ENCODE measurements around the gene GPR34.
A peak's percentile ranks its signal among the peaks of the same experiment; 100 is the strongest.
"Not testable (repeated sequence)": the region's sequence is repeated elsewhere in the genome, so short reads cannot be mapped to it uniquely, and the experiment has no call there.

The GPR34 gene

DNA sequence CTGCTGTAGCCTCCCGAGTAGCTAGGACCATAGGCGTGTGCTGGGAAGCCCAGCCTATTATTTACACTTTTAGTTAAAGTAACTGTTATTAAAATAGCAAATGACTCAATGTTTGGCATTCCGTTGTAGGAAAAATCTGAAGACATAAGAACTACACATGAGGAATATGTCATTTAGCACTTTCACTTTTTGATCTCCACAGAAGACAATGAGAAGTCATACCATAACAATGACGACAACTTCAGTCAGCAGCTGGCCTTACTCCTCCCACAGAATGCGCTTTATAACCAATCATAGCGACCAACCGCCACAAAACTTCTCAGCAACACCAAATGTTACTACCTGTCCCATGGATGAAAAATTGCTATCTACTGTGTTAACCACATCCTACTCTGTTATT is 6.7 kb downstream of the GPR34 start:
- DNase-seq = peak; percentile 1

DNA sequence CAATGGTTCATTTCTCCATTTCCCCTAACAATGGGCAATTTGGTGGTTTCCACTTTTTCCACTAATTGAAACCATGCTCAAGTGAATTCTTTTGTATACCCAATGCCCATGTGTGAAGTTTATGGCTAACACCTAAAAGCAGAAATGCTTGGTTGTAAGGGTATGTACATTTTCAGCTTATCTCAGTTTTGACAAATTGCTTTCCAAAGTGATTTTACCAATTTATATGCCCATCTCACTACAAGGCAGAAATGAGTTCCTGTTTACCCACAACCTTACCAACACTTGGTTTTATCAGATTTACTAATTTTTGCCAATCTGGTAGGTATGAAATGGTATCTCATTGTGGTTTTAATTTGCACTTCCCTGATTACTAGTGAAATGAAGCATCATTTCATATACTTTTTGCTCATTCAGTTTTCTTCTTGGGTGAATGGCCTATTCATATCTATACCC is 14.8 kb downstream of the GPR34 start:
- DNase-seq = no peak

DNA sequence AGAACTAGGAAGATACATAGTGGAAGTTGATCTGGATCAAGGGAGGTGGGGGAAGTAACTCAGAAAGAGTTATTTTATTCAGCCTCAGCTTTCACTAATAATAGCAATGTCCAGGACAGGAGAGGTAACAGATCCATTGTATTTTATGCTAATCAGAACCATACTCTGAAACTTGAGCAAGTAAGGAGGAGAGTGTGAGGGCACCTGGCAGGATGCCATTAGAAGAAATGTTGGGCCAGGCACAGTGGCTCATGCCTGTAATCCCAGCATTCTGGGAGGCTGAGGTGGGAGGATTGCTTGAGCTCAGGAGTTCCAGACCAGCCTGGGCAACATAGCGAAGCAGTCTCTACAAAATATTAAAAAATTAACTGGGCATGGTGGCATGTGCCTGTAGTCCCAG is 16.3 kb downstream of the GPR34 start:
- no peak for DNase-seq

DNA sequence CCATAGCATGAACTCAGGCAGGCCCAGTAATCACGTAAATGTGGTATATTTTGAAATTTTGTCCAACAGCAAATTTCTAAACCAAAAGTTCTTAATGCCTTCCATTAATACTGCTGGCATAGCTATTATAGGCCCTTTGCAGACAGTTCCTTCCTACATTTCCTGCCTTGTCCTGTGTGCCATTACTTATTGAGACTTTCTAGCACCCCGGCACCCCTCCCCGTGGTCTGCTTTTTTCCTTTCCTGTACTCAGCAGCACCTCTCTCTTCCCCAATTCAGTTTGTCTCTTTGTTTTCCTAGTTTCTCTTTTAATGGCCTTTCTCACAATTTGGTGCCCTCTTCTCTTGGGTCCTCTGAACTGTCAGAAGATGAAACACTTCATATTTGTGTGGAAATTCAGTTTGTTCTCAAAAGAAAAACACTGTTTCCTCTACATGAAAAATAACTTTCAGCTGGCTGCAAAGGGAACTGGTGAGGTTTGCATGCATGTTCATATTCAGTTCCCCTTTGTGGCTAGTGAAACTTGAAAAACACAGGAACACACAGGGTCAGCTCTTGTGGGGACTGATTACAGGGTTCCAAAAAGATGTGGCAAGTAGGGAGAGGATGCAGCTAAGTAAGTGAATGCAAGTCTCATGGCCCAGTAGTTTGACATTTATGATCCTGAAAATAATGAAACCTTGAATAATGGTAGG is 17.1 kb downstream of the GPR34 start:
- no peak for DNase-seq

GRCh38 chrX:41707218-41707617 is 18.4 kb downstream of the GPR34 start:
- DNase-seq = no peak

- DNase-seq = no peak
Measured at GRCh38 chrX:41708486-41708885, 19.7 kb downstream of the GPR34 start.

GRCh38 chrX:41711021-41711667 is 22.4 kb downstream of the GPR34 start:
- no peak for DNase-seq

GRCh38 chrX:41716222-41716621 is 27.4 kb downstream of the GPR34 start:
- DNase-seq = no peak

DNA sequence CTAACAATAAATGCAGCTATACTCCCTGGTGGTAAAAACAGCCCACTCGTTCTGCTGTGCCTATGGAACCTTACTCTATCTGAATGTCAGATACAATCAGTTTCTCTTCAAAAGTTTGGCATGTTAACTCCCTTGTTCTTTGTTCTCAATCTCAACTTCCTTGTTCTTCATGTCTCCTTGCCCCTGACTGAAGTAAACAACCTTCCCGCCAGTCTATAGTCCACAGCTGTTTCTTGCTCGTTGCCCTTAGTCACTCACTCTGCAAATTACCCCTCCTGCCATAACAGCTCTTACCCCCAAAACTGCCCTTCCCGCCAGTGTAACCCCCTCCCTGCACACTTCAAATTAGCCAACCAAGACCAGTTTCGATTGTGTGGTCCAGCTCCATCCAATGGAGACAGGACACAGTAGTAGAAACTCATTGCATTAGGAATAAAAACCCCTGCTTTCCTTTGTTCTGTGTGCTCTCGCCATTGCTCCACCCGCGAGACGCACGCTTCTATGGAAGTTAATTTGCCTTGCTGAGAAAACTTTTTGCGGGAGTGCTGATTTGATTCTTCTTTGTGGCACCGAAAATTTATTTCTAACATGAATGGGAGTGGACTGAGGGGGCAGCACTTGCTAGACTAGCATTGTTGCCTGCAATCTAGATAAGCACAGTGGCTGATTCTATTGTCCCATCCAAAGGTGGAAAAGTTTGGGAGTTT is 28.1 kb downstream of the GPR34 start:
- no peak for DNase-seq

- no peak for DNase-seq
Measured at GRCh38 chrX:41718481-41719235, 29.9 kb downstream of the GPR34 start.

GRCh38 chrX:41719610-41720009 is 30.8 kb downstream of the GPR34 start:
- not testable (repeated sequence) for DNase-seq

DNA sequence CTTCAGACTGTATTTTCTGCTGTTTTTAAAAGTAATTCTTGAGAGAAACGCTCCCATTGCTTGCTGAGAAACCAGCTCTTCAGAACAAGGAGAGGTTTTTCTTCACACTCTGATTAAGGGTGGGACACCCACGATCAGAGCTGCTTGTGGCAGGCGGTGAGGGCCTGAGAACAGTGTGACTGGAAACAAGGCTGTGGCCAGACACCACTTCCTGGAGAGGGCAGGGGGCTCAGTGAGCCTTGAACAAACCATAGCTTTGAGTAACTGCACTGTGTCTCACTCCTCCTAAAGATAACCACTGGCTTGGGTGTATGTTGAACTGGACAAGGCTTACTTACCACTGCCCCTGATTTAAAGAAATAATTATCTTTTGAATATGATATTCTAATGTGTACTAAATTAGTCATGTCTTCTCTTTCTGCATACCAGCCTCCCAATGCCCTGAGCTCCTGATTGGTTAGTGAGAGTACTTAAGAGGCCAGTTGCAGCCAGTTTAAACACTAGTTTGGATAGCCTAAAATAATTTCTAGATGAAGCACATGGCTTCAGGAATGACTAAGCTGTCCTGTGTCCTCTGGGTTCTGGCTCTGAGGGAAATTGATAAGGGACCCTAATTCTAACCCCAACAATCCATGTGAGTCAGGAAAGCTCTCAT is 31.5 kb downstream of the GPR34 start:
- peak; percentile 38 for DNase-seq

GRCh38 chrX:41721590-41721989 is 32.8 kb downstream of the GPR34 start:
- DNase-seq = no peak

DNA sequence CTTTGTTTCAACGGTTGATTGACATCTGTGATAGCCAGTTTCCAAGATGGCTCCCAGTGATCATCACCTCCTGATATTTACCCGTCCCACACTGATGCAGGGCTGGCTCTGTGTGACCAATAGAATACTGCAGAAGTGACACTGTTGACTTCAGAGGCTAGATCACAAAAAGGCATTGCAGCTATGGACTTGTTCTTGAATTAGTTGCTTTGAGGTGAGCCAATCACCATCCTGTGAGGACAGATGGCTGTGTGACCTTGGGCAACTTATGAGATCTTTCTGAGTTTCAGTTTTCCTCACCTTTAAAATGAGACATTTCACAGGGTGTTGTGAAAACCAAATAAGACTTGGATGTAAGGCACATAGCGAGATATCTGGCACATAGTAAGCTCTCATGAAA is 33.4 kb downstream of the GPR34 start:
- DNase-seq = no peak

- DNase-seq = no peak
Measured at GRCh38 chrX:41722816-41723618, 34.2 kb downstream of the GPR34 start.

DNA sequence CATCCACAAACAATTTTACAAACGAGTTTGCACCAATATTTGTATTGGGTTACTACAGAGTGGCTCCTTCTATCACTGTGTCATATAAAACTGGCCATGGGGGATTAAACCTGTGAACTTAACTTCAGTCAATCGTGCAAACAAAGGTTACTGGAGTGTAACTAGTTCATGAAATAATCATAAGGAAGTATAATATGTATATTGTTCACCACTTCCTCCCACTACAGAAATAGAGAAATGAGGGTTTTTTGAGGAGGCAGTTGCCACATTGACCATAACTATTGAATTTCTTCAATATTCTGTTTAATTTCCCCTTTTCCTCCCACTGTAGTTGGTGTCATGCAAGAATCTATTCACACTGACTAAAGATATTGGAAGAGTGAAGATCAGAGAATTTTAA is 35.1 kb downstream of the GPR34 start, which contains the start of gene GPR82:
TSS of gene GPR82 (plus strand) at position 356 of the 400 bp plus-strand sequence. CDS start 2,846 bp downstream, outside the sequence.
- DNase-seq = no peak

GRCh38 chrX:41728125-41728524 is 39.4 kb downstream of the GPR34 start:
- DNase-seq = no peak

DNA sequence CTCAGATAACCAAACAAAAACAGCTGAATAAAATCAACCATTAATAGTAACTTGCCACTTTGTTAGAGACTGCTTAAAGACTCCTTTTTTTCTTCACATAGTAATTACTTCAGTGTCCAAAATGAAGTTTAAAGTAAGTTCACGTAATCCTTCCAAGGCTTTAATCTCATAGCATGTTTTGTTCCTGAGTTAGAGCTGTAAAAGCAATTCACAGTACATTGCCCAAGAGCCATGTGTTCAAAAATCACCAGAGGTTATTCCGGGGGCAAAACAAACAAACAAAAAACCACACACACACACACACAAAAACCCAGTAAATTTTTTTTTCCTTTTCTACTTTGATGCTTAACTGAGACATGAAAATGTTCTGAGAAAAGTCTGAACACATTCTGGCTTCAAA is 41.3 kb downstream of the GPR34 start:
- DNase-seq = no peak

DNA sequence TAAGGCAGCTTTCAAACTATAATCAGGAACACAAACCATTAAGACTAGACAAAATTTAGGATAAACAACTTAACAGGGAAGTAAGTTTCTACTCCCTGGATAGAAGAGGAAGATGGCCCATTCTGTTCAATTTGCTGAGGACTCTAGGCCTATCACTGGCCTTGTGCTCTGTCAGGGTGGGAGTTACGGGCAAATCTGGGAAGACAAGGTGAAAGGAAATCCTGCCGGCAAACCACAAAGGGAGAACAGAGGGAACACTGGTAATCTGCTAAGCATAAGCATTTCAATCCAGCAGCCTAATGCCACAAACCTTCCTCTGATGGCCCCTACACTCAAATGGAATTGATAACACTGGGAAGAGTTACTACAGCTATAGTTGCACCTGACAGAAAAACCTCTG is 43.5 kb downstream of the GPR34 start:
- no peak for DNase-seq

GRCh38 chrX:41733939-41734338 is 45.2 kb downstream of the GPR34 start:
- DNase-seq = no peak

GRCh38 chrX:41734530-41734929 is 45.8 kb downstream of the GPR34 start:
- DNase-seq = no peak

DNA sequence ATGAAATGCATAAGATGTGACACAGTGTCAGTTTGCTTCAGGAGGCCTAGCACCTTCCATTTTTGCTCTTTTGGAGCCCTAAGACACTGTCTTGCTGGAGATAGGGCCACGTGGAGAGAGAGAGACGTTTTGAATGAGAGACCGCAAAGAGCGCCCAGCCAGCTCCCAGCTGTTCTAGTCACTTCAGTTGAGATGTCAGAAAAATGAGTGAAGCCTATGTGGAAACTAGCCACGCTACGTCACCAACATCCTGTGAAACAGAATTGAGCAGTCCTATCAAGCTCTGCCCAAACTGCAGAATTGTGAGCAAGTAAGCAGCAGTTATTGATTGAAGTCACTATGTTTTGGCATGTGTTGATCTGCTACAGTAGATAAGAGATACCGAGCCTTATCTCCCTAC is 48.3 kb downstream of the GPR34 start:
- peak; percentile 0 for DNase-seq

All from stimulated activated naive CD4-positive, alpha-beta T cell treated with Interleukin-2 at 50 U/mL for 16 hours (primary cell).